Brain microvascular endothelial cell (primary cell): ENCODE results near the gene NEK9.

Experiments
- DNase-seq: peaks from one replicate; pipeline ENCODE4 v3.0.0-alpha.2; 2020
- H3K27ac ChIP-seq: fragments of 250-450 bp; sonication (Bioruptor Pico); 2 replicates; pipeline ENCODE4 v1.5.1; 2020; ENCODE audit warnings: mild to moderate bottlenecking, moderate library complexity
- H3K27me3 ChIP-seq: fragments of 250-450 bp; sonication (Bioruptor Pico); replicated peaks from 2 replicates; pipeline ENCODE4 v1.5.1; 2020; ENCODE audit warnings: mild to moderate bottlenecking
- H3K36me3 ChIP-seq: fragments of 250-450 bp; sonication (Bioruptor Pico); replicated peaks from 2 replicates; pipeline ENCODE4 v1.5.1; 2020; ENCODE audit warnings: mild to moderate bottlenecking
- H3K4me3 ChIP-seq: 2 replicates; pipeline ENCODE4 v1.5.1; 2011; ENCODE audit warnings: low read depth, mild to moderate bottlenecking, control low read depth, low read length, moderate library complexity
- CTCF ChIP-seq: IDR thresholded peaks from 2 replicates; pipeline ENCODE4 v1.5.1; 2011; ENCODE audit warnings: low read depth, mild to moderate bottlenecking, moderate library complexity, low read length, control low read depth, inconsistent platforms; ENCODE audit errors: missing control alignments
- in situ Hi-C: cut with HindIII; loops from 2 replicates; pipeline ENCODE4 v1.10.0; 2017; ENCODE audit warnings: low sequenced_read_pairs, low pct_ligation_motif_present

Gene NEK9

DNA sequence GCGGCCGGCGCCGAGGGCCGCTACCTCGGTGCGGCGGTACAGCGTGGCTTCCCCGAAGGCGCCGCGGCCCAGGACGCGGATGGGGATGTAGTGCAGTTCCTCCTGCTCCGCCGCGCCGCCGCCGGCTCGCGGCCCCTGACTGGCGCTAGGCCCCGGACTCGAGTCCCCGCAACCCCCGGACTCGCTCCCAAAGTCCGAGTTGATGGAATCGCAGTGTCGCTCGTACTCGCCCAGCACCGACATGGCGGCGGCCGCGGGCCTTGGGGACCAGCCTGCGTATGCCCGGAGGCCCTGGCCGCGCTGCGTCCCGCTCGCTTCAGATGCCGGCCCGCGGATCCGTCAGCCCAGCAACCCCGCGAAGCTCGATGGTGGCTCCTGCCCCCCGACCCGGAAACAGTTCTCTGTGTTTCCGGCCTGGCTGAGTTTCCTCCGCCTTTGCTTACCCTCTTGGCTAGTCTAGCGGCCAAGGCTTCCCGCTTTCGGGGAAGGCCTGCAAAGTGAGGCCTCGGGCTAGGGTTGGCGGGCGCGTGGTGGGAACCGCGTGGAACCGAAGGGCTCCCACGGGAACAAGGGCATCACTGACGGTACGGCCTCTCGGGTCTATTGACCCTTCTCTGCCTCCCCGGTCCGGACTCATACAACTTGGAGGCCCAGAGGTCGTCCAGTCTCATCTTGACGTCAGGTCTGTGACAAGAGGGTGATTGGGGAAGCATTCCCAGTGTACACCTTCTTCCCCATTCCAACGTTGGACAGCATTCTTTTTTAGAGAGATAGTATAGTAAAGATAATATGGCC, at the start of gene NEK9:
Gene NEK9 (minus strand): TSS at position 370 of the 795 bp plus-strand sequence. CDS start 127 bp downstream, at position 243.
- TF ChIP-seq CTCF = no peak
- Histone ChIP-seq H3K27ac (peak within 1 kb of the TSS; percentile 94), H3K4me3 (peak within 1 kb of the TSS; percentile 76), H3K36me3 (no peaks in the 10 kb centered on the region), H3K27me3 (no peaks in the 10 kb centered on the region)
- peak; percentile 77 for DNase-seq
- in situ Hi-C loops = no loop called here

GRCh38 chr14:75176142-75176820, 49.4 kb upstream of the NEK9 start, which contains the start of gene TMED10:
TMED10 (minus strand) TSS chr14:75176612; CDS start chr14:75176579, 33 bp downstream.
- DNase-seq = peak; percentile 82
- peaks cover 2% of the 10 kb centered on the region for H3K36me3 ChIP-seq

DNA sequence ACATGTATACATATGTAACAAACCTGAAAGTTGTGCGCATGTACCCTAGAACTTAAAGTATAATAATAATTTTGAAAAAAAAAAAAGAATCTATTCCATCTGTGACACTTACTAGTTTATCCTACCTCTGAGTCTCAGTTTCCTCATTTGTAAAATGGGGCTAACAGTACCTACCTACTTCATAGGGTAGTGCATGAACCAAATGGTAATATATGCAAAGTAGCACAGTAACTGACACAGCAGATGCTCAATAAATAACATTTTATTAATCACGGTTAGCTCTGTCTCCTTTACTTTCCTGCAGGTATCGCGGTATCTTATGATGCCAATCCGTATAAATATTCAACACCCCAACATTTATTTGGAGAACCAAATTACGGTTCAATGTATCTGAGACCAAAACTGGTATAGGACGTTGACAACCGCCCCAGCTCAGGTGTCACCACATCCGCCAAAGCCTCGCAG, 48.9 kb upstream of the NEK9 start:
- Histone ChIP-seq H3K36me3 (peaks cover 2% of the 10 kb centered on the region), H3K4me3 (peak overlapping the region; percentile 73), H3K27ac (peak overlapping the region; percentile 98), H3K27me3 (no peaks in the 10 kb centered on the region)
- in situ Hi-C loops = no loop called here
- DNase-seq = no peak
- no peak for TF ChIP-seq CTCF

More at GRCh38 chr14:75176142-75176820, 49.4 kb upstream of the NEK9 start, which contains the start of gene TMED10:
- Histone ChIP-seq H3K27me3 (no peaks in the 10 kb centered on the region), H3K4me3 (peak within 1 kb of the TSS; percentile 73), H3K27ac (peak within 1 kb of the TSS; percentile 98)
- in situ Hi-C loops = no loop called here
- peak; percentile 12 for TF ChIP-seq CTCF

- H3K27ac ChIP-seq = no peak overlapping the region
- no peak overlapping the region for H3K4me3 ChIP-seq
Measured at GRCh38 chr14:75174066-75174465, 47.2 kb upstream of the NEK9 start.

GRCh38 chr14:75170772-75171171, 43.9 kb upstream of the NEK9 start:
- in situ Hi-C loops = no loop called here
- Histone ChIP-seq H3K4me3 (no peak overlapping the region), H3K36me3 (no peaks in the 10 kb centered on the region), H3K27me3 (no peaks in the 10 kb centered on the region), H3K27ac (no peak overlapping the region)
- no peak for DNase-seq
- TF ChIP-seq CTCF = no peak

More at GRCh38 chr14:75174066-75174465, 47.2 kb upstream of the NEK9 start:
- H3K27me3 ChIP-seq = no peaks in the 10 kb centered on the region
- TF ChIP-seq CTCF = no peak
- H3K36me3 ChIP-seq = peaks cover 2% of the 10 kb centered on the region
- in situ Hi-C loops = no loop called here
- DNase-seq = no peak
